B cell (primary cell): ENCODE measurements around the gene CNTF. TPM values are rescaled to one million over a fixed set of nuclear protein-coding genes. Genes with fewer than 3 reads are reported as not detected.

Source experiments
- ATAC-seq: fragments of 200-7000 bp; cut with Tn5 transposase; one replicate; pipeline ENCODE4 v1.10.0; 2021; ENCODE audit warnings: low read depth, mild to moderate bottlenecking, moderate number of reproducible peaks, moderate library complexity
- CTCF ChIA-PET: fragments of 350-600 bp; sonication (Branson Sonifier 250); formaldehyde crosslinking; loops from one replicate; lab custom pipeline; 2021; ENCODE audit warnings: antibody characterized with exemption, inconsistent platforms; lab: Charles Lee
- POLR2A ChIA-PET: fragments of 350-600 bp; sonication (Branson Sonifier 250); formaldehyde crosslinking; loops from one replicate; lab custom pipeline; 2021; ENCODE audit warnings: antibody characterized with exemption; lab: Charles Lee
- DNase-seq: peaks from one replicate; pipeline ENCODE4 v3.0.0; 2013
- H2AFZ ChIP-seq: 2 replicates; pipeline ENCODE4 v1.6.1; 2012; ENCODE audit warnings: mild to moderate bottlenecking, low read depth, low read length; ENCODE audit not compliant: insufficient read depth, poor library complexity, severe bottlenecking
- H3K27ac ChIP-seq, 2 donors: 1 replicate in 1 of 2; 2 replicates in 1 of 2; pipeline ENCODE4 v1.5.1; 2012 to 2013; ENCODE audit warnings: low read length in 2 of 2, mild to moderate bottlenecking in 2 of 2, moderate library complexity in 1 of 2
- H3K27me3 ChIP-seq, 4 experiments: fragments of 200-600 bp in 1 of 4; sonication (generic) in 1 of 4; replicated peaks in 1 of 4; 1 replicate in 2 of 4; 2 replicates in 2 of 4; pipeline versions ENCODE4 v1.6.1 to v1.7.0; 2013 to 2016; ENCODE audit warnings: low read length in 3 of 4, mild to moderate bottlenecking in 2 of 4, mixed read lengths in 1 of 4, moderate library complexity in 1 of 4; ENCODE audit not compliant: insufficient read depth in 4 of 4, control insufficient read depth in 3 of 4; ENCODE audit errors: control extremely low read depth in 1 of 4
- H3K36me3 ChIP-seq, 2 experiments: replicated peaks in 1 of 2; 1 replicate in 1 of 2; 2 replicates in 1 of 2; pipeline versions ENCODE4 v1.6.1 to v1.7.1; 2013; ENCODE audit warnings: low read length in 1 of 2; ENCODE audit not compliant: insufficient read depth in 2 of 2, control insufficient read depth in 1 of 2; ENCODE audit errors: control extremely low read depth in 1 of 2, extremely low read depth in 1 of 2
- H3K4me1 ChIP-seq, 2 donors: fragments of 200-600 bp in 1 of 2; sonication (generic) in 1 of 2; 1 replicate in 1 of 2; 2 replicates in 1 of 2; pipeline versions ENCODE4 v1.5.1 to v1.6.1; 2013 to 2017; ENCODE audit warnings: low read length in 2 of 2; ENCODE audit not compliant: control insufficient read depth in 2 of 2, insufficient read depth in 2 of 2
- H3K4me2 ChIP-seq: replicated peaks from 2 replicates; pipeline ENCODE3; 2012; ENCODE audit warnings: mild to moderate bottlenecking, low read depth, low read length; ENCODE audit not compliant: poor library complexity, severe bottlenecking
- H3K4me3 ChIP-seq, 5 experiments: fragments of 200-600 bp in 1 of 5; sonication (generic) in 1 of 5; 1 replicate in 3 of 5; 2 replicates in 2 of 5; pipeline versions ENCODE4 v1.5.1 to v1.7.0; 2011 to 2016; ENCODE audit warnings: low read length in 4 of 5, mild to moderate bottlenecking in 4 of 5, low read depth in 2 of 5, control low read depth in 1 of 5, moderate library complexity in 1 of 5; ENCODE audit not compliant: insufficient read depth in 1 of 5; ENCODE audit errors: control extremely low read depth in 1 of 5, extremely low read depth in 1 of 5
- H3K79me2 ChIP-seq: fragments of 200-600 bp; sonication (generic); one replicate; pipeline ENCODE4 v1.6.0; 2016; ENCODE audit warnings: low read length; ENCODE audit not compliant: control insufficient read depth, insufficient read depth
- H3K9ac ChIP-seq: fragments of 200-600 bp; sonication (generic); 2 replicates; pipeline ENCODE4 v1.6.1; 2017; ENCODE audit warnings: mild to moderate bottlenecking, low read length, moderate library complexity
- H3K9me3 ChIP-seq, 3 donors: one replicate each; pipeline versions ENCODE4 v1.6.1 to v1.7.1; 2013; ENCODE audit warnings: low read length in 2 of 3; ENCODE audit not compliant: control insufficient read depth in 2 of 3, insufficient read depth in 1 of 3; ENCODE audit errors: control extremely low read depth in 1 of 3
- H4K20me1 ChIP-seq: 2 replicates; pipeline ENCODE4 v1.6.0; 2012; ENCODE audit warnings: mild to moderate bottlenecking, low read length; ENCODE audit not compliant: insufficient read depth, control insufficient read depth, poor library complexity, severe bottlenecking
- H3K27ac Mint-ChIP-seq: one replicate; pipeline ENCODE4 v1.8.0; 2021; ENCODE audit warnings: mixed read lengths
- H3K27me3 Mint-ChIP-seq: one replicate; pipeline ENCODE4 v1.8.0; 2021; ENCODE audit warnings: mixed read lengths
- H3K4me1 Mint-ChIP-seq: one replicate; pipeline ENCODE4 v1.8.0; 2021; ENCODE audit warnings: mixed read lengths
- H3K4me3 Mint-ChIP-seq: one replicate; pipeline ENCODE4 v1.8.0; 2021; ENCODE audit warnings: mixed read lengths
- H3K9me3 Mint-ChIP-seq: one replicate; pipeline ENCODE4 v1.8.0; 2022; ENCODE audit warnings: mixed read lengths; ENCODE audit not compliant: insufficient read depth
- EZH2 ChIP-seq: IDR thresholded peaks from 2 replicates; pipeline ENCODE4 v1.6.1; 2012; ENCODE audit warnings: borderline replicate concordance, low read depth, mild to moderate bottlenecking, moderate library complexity, low read length; ENCODE audit not compliant: insufficient read depth, poor library complexity, severe bottlenecking
- WGBS: methylation state at CpG from one replicate; pipeline ENCODE4 v1.1.5; 2013; ENCODE audit warnings: missing lambda C conversion rate; ENCODE audit not compliant: insufficient coverage; 5-methylcytosine and 5-hydroxymethylcytosine counted together
- intact Hi-C: fragments of 100-400 bp; cut with micrococcal nuclease; formaldehyde crosslinking; loops from one replicate; pipeline ENCODE4 v1.10.0; 2022
- polyA plus RNA-seq: library from polyadenylated mRNA; depleted of rRNA; stranded (reverse); fragments of >200 nt; gene quantifications from 2 replicates; pipeline ENCODE4 v1.2.3, GENCODE V29; 2012
- total RNA-seq, 2 donors: library from RNA; stranded (reverse); fragments of 120-200 nt in 1 of 2; gene quantifications; 1 replicate in 1 of 2; 2 replicates in 1 of 2; pipeline versions ENCODE4 v1.2.3 to v1.2.4, GENCODE V29; 2013 to 2022
- TF ChIP-seq, protein P1 (sequence below): fragments of 200-600 bp; IDR thresholded peaks from one replicate; pipeline ENCODE4 v1.8.0; 2022; ENCODE audit warnings: antibody characterized with exemption, mild to moderate bottlenecking

Gene CNTF
- total and polyA plus RNA-seq, 2 donors (not counting 1 experiment from before 2014, with no cell fraction given): 1.4 to 4.8 TPM

DNA sequence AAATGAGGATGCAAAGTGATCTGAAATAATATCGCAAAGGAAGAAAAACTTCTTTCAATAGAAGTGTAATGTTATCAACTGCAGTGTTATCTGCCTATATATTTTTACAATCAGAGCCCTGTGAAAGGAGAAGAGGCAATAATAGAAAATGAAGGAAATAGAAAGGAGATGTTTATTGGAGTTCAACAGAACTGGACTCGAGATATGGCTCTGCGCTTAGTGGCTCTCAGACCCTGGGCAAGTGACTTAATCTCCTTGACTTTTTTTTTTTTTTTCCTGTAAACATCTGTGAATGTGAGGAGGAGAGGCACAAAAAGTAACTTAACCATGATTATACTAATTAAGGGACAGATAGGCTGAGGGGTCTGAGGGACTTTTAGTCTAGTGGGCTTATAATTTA lies 18.9 kb downstream of the CNTF start:
- POLR2A ChIA-PET: no interaction called here
- CTCF ChIA-PET: interaction anchor here (1.4 kb wide), 1 partner anchor 11 kb away, joined by 7 read pairs; no protein-coding TSS in a partner anchor
- DNase-seq (no peak), ATAC-seq (no peak)
- Histone ChIP-seq H3K27ac (no peak overlapping the region), H3K9me3 (peaks cover 0 to 10% (median 8%) of the 10 kb centered on the region in 3 donors), H3K4me3 (no peak overlapping the region), H2AFZ (no peak overlapping the region), H3K79me2 (no peaks in the 10 kb centered on the region), H3K9ac (no peak overlapping the region), H3K4me2 (no peak overlapping the region), H3K27me3 (no peaks in the 10 kb centered on the region), H4K20me1 (no peaks in the 10 kb centered on the region), H3K36me3 (no peaks in the 10 kb centered on the region), H3K4me1 (peaks cover 10 to 12% of the 10 kb centered on the region in 2 donors)
- Mint-ChIP-seq H3K27me3 (peaks cover 6% of the 10 kb centered on the region), H3K4me1 (peaks cover 14% of the 10 kb centered on the region), H3K27ac (no peak overlapping the region), H3K9me3 (peaks cover 2% of the 10 kb centered on the region), H3K4me3 (no peak overlapping the region)
- TF ChIP-seq, protein P1, sequence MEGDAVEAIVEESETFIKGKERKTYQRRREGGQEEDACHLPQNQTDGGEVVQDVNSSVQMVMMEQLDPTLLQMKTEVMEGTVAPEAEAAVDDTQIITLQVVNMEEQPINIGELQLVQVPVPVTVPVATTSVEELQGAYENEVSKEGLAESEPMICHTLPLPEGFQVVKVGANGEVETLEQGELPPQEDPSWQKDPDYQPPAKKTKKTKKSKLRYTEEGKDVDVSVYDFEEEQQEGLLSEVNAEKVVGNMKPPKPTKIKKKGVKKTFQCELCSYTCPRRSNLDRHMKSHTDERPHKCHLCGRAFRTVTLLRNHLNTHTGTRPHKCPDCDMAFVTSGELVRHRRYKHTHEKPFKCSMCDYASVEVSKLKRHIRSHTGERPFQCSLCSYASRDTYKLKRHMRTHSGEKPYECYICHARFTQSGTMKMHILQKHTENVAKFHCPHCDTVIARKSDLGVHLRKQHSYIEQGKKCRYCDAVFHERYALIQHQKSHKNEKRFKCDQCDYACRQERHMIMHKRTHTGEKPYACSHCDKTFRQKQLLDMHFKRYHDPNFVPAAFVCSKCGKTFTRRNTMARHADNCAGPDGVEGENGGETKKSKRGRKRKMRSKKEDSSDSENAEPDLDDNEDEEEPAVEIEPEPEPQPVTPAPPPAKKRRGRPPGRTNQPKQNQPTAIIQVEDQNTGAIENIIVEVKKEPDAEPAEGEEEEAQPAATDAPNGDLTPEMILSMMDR: no peak
- TF ChIP-seq EZH2: no peak
- 92% methylated on average over 2 of the region's 3 CpGs for WGBS
- intact Hi-C loops: no loop called here

DNA sequence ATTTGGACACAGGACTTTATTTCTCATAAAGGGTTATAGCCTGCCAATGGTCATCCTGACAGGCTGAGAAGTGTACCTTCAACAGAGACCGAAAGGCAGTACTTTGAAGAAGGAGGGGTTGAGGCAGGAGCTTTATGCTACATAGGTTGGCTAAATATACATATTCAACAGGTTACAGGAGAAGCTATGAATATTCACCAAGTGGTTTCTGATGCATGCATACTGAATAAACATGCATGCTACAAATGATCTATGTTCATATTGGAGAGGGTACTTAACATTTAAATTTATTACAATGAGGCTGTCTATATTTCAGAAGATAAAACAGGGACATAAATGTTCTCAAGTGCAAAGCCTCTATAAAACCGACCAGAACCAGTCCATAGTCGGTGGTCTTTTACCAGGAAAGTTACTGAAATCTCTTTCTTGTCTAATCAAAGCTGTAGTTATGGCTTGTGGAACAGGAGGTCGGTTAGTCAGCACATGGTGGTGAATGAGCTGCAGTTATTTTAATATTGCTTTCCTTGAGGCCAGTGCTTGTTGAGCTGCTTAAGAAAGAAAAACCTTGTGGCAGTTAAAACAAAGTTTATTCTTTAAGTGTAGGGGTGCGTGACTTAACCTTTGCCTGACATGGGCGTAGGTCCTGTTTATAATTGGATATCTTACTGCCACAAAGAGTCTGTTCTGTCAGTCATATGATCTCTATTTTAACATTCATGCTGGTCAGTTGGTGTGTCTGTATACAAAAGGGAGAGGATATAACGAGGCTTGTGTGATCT lies 19.5 kb downstream of the CNTF start:
- DNase-seq (no peak), ATAC-seq (no peak)
- Mint-ChIP-seq H3K4me3 (no peak overlapping the region), H3K9me3 (peaks cover 2% of the 10 kb centered on the region), H3K4me1 (peaks cover 20% of the 10 kb centered on the region), H3K27ac (no peak overlapping the region), H3K27me3 (peaks cover 6% of the 10 kb centered on the region)
- H3K9ac ChIP-seq: no peak overlapping the region
- no peaks in the 10 kb centered on the region for H3K36me3 ChIP-seq
- H3K27ac ChIP-seq: no peak overlapping the region
- H3K4me3 ChIP-seq: no peak overlapping the region
- H2AFZ ChIP-seq: no peak overlapping the region
- 81% methylated on average over 6 of the region's 7 CpGs for WGBS
- no peaks in the 10 kb centered on the region for H3K27me3 ChIP-seq
- TF ChIP-seq, protein P1: no peak
- TF ChIP-seq EZH2: no peak
- H3K9me3 ChIP-seq: peaks cover 0 to 12% (median 8%) of the 10 kb centered on the region in 3 donors
- no peaks in the 10 kb centered on the region for H3K79me2 ChIP-seq
- H4K20me1 ChIP-seq: no peaks in the 10 kb centered on the region
- intact Hi-C loops: no loop called here
- no peak overlapping the region for H3K4me2 ChIP-seq
- ChIA-PET POLR2A (no interaction called here), CTCF (interaction anchor here (0.9 kb wide), 1 partner anchor 516 kb away, joined by 4 read pairs; no protein-coding TSS in a partner anchor)
- peaks cover 12 to 13% of the 10 kb centered on the region in 2 donors for H3K4me1 ChIP-seq
